Urinary bladder (tissue), 4 donors: ENCODE measurements around the gene FNDC11. TPM values are rescaled to one million over a fixed set of nuclear protein-coding genes. Genes with fewer than 3 reads are reported as not detected.

Experiments used
- DNase-seq: peaks from one replicate; pipeline ENCODE4 v3.0.0-alpha.2; 2015; ENCODE audit errors: extremely low spot score
- H3K27ac ChIP-seq: one replicate; pipeline ENCODE4 v1.5.1; 2013; ENCODE audit warnings: low read depth, mild to moderate bottlenecking, moderate library complexity
- H3K36me3 ChIP-seq: one replicate; pipeline ENCODE4 v1.6.1; 2013; ENCODE audit warnings: mild to moderate bottlenecking, moderate library complexity; ENCODE audit not compliant: insufficient read depth
- H3K4me1 ChIP-seq: one replicate; pipeline ENCODE4 v1.6.1; 2013; ENCODE audit warnings: mild to moderate bottlenecking, moderate library complexity; ENCODE audit not compliant: insufficient read depth
- H3K4me3 ChIP-seq: one replicate; pipeline ENCODE4 v1.5.1; 2013; ENCODE audit warnings: low read depth, low read length
- WGBS: extraction: QIAGEN DNeasy Blood & Tissue Kit; methylation state at CpG from one replicate; pipeline ENCODE4 v1.1.7; 2013; 5-methylcytosine and 5-hydroxymethylcytosine counted together
- polyA plus RNA-seq: library from polyadenylated mRNA; stranded (reverse); fragments of 200-250 nt; gene quantifications from one replicate; pipeline ENCODE4 v1.2.3, GENCODE V29; 2013
- total RNA-seq: library from RNA; depleted of rRNA; stranded (reverse); fragments of >200 nt; gene quantifications from one replicate; pipeline ENCODE4 v1.2.3, GENCODE V29; 2014
- donor health status: healthy with polysubstance abuse.
- donor health status: healthy.

Gene FNDC11
- total and polyA plus RNA-seq, 2 donors = 0.63 to 0.98 TPM

DNA sequence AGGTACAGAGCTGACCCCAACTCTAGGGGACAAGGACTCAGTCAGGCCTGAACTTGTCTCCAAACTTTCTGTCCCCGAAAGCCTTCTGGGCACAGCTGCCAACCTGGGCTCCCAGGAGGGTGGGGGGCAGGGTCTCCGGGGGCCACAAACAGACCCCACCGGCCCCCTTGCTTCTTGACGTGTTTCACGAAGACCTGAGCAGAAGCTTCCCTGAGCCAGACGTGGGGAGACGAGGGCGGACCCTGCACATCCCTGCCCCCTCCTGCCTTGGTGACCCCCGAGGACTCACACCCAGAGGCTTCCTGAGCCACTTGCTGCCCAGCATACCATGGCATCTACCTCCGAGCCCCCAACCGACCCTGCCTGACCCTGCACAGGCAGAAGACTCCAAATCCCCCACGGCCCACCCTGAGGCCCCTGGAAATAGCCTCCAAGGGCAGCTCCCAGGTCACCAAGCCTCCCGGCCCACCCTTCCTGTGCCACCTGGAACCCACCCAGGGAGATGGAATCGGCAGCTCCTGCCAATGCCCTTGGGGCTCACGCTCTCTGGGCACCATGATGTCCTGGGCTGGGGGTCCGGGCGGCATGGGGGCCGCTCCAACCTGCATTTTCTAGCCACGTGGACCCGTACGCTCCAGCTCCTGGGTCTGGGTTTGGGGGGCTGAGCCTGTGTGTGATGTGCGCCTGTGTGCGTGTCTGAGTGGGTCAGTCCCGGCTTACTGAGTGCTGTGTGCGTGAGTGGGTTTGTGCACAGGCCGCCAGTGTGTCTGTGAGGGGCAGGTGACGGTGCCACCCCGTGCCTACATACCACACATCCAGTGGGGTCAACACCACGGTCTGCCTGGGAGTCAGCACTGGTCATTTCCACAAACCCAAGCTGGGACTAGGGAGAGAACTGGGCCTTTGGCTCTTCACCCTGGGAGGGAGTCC, 14.3 kb upstream of the FNDC11 start:
- 86% methylated on average over 29 of the region's 29 CpGs for WGBS
- no peak overlapping the region for H3K27ac ChIP-seq
- no peaks in the 10 kb centered on the region for H3K36me3 ChIP-seq
- H3K4me3 ChIP-seq = no peak overlapping the region
- no peak for DNase-seq
- H3K4me1 ChIP-seq = no peaks in the 10 kb centered on the region

DNA sequence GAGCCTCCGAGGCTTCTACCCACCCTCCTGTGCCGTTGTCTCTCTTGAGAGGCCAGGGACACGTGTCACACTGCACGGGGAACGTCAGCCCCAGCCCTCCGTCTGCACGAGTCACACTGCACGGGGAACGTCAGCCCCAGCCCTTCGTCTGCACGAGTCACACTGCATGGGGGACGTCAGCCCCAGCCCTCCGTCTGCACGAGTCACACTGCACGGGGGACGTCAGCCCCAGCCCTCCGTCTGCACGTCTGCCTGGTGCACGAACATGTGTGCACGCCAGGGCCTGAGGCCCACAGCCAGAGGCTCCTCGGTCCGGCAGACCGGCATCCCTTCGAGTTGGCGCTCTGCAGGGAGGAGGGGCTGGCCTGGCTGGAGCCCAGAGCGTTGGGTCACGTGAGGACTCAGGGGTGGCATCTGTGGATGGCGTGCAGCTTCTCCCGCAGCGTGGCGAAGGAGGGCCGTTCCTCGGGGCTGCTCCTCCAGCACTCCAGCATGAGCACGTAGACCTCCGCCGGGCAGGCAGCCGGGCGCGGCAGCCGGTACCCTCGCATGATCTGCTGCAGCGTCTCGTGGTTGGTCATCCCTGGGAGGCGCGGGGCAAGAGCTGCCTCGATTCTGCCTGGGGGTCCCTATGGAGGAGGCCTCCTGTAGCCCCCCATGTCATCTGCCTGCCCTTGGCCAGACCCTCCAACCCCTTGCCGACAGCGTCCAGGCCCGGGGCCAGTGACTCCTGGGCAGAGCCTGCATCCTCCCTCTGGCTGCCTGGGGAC, 13.4 kb upstream of the FNDC11 start:
- H3K4me1 ChIP-seq = no peaks in the 10 kb centered on the region
- H3K36me3 ChIP-seq = no peaks in the 10 kb centered on the region
- WGBS = 65% methylated on average over 49 of the region's 49 CpGs
- no peak overlapping the region for H3K4me3 ChIP-seq
- H3K27ac ChIP-seq = no peak overlapping the region
- DNase-seq = no peak

DNA sequence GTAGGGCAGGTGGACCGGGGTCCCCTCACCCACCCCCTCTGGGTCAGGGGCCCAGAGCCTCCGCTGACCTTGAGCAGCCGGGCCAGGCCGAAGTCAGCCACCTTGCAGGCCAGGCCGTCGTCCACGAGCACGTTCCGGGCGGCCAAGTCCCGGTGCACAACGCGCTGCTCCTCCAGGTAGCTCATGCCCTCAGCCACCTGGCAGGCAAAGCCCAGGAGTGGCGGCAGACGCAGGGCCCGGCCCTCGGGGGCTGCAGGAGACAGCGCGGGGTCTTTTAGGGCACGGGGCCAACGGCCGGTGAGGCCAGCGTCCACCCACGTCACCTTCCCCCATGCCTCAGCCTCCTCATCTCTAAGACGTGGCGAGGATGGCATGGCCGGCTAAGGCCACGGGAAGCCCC, 12.6 kb upstream of the FNDC11 start:
- no peak overlapping the region for H3K4me3 ChIP-seq
- 92% methylated on average over 28 of the region's 28 CpGs for WGBS
- no peaks in the 10 kb centered on the region for H3K4me1 ChIP-seq
- no peak overlapping the region for H3K27ac ChIP-seq
- no peaks in the 10 kb centered on the region for H3K36me3 ChIP-seq
- DNase-seq = no peak

DNA sequence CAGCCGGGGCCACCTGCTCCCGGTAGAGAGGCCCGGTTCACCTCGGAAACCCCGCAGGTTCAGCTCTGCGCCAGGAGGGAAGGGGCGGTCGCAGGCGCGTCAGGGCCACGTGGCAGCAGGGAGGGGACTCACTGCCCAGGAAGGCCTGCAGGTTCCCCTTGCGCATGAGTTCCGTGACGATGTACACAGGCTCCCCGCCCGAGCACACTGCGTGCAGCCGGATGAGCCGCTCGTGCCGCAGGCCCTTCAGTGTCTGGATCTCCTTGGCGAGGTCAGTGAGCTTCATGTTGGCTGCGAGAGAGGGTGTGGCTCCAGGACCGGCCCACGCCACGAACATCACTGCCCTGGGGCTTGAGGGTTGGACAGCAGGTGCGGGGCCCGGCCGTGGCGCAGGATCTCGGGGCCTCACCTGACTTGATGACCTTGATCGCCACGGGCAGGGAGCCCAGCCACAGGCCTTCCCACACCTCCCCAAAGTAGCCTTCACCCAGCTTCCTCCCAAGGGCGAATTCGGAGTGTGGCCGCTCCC, 11.9 kb upstream of the FNDC11 start:
- WGBS = 82% methylated on average over 36 of the region's 36 CpGs
- Histone ChIP-seq H3K36me3 (no peaks in the 10 kb centered on the region), H3K4me3 (no peak overlapping the region), H3K27ac (no peak overlapping the region), H3K4me1 (no peaks in the 10 kb centered on the region)
- no peak for DNase-seq

DNA sequence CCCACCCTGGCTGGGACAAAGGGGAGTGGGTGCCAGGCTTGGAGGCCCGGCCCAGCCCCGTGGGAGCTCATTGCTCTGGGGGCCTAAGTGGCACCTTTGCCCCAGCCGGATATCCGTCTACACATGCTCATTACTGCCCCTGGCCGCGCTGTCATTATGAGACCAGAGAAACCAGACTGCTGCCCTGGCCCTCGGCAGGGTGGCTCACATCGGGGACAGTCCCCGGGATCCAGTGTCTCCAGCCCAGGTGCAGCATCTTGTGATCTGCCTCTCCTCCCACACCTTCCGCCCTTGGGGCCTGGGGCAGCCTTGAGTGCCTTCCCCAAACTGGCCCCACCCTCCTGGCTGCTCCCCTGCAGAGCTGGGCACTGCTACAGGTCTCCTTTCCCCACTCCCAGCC, 11.3 kb upstream of the FNDC11 start:
- Histone ChIP-seq H3K4me1 (no peaks in the 10 kb centered on the region), H3K36me3 (no peaks in the 10 kb centered on the region), H3K4me3 (no peak overlapping the region), H3K27ac (no peak overlapping the region)
- WGBS = 79% methylated on average over 10 of the region's 10 CpGs
- no peak for DNase-seq

DNA sequence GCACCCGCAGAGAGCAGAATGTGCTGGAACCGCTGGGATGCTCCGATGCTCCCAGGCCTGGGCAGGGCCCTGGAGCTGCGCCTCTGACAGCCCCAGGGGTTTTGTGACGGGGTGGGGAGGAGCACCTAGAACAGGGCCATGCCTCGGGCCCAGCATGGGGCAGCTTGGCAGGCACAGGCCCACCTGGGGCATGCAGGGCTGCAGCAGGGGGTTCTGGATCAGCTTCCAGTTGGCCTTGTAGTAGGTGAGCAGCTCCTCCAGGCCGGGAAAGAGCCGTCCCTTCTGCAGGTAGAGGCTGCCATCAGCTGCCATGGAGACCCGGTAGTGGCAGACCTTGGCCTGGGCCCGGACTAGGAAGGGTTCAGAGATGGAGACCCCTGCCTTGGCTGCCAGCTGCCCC, 10.8 kb upstream of the FNDC11 start:
- Histone ChIP-seq H3K4me3 (no peak overlapping the region), H3K36me3 (no peaks in the 10 kb centered on the region), H3K27ac (no peak overlapping the region), H3K4me1 (no peaks in the 10 kb centered on the region)
- WGBS = 85% methylated on average over 10 of the region's 10 CpGs
- no peak for DNase-seq

DNA sequence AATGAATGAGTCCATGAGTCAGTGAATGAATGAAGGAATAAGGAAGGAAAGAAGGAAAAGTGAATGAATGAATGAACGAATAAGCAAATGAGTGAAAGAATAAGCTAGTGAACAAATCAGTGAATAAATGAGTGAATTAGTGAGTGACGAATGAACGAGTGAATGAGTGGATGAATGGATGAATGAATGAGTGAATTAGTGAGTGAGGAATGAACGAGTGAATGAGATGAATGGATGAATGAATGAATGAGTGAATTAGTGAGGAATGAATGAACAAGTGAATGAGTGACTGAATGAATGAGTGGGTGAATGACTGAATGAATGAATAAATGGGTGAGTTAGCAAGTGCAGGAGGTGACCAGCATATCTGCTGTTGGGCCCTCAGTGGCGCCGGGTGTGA, 10.2 kb upstream of the FNDC11 start:
- no peak for DNase-seq
- Histone ChIP-seq H3K4me3 (no peak overlapping the region), H3K36me3 (no peaks in the 10 kb centered on the region), H3K4me1 (no peaks in the 10 kb centered on the region), H3K27ac (no peak overlapping the region)
- 89% methylated on average over 6 of the region's 6 CpGs for WGBS

DNA sequence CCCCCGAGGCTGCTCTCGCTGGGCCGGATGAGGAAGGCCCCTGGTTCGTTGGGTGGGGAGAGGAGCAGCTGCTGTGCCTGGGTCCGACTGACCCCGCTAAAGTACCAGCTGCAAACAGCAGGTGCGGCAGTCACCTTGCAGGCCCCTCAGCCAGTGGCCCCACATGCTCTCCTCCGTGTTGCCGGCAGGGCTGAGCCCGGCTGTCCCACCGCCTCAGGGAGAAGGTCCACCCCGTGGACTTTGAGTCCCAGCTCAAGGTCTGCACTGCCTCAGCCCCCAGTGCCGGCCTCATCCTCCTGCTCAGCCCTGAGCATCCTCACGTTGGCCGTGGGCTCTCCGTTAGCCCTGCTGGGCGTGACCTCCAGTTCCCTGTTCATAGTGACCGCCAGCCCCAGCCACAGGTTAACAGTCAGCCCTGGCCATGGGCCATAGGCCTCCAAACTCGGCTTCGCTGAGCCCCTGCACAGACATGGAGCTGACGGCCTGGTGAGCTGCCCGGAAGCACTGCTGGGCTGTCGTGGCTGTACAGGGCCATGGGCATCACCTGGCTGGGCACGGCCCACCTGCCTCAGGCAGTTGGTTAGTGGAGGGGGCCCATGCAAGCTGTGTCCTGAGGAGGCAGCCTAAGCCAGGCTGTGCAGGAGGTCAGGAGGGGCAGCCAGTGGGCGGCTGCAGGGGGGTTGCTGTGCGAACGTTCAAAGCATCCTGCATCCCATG, 9.6 kb upstream of the FNDC11 start:
- Histone ChIP-seq H3K36me3 (no peaks in the 10 kb centered on the region), H3K4me1 (no peaks in the 10 kb centered on the region), H3K4me3 (no peak overlapping the region), H3K27ac (no peak overlapping the region)
- no peak for DNase-seq
- WGBS = 70% methylated on average over 27 of the region's 27 CpGs

DNA sequence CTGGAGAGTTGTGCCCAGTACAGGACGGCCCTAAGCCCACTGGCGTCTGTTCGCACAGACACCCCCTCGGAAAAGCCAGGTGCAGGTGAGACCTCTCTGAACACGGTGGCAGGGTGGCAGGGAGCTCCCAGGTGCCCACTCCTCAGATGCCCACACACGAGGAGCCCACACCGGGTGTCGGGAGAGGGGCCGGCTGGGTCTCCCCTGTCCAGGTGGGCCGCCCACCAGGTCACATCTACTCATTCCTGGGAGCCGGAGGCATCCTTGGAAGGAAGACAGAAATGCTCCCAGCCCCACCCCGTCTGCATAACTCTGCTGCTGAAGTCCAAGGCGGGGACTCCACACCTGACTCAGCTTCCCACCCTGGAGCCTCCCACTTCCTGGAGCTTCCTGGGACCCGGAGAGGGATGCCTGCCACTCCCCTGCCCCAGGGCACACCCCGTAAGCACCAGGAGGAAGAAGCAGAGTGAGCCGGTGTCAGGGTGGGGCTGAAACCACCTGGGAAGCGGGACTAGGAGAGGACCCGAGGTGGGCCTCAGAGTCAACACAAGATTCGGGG, 8.9 kb upstream of the FNDC11 start:
- H3K4me1 ChIP-seq = no peaks in the 10 kb centered on the region
- no peaks in the 10 kb centered on the region for H3K36me3 ChIP-seq
- H3K4me3 ChIP-seq = no peak overlapping the region
- DNase-seq = no peak
- 65% methylated on average over 19 of the region's 19 CpGs for WGBS
- no peak overlapping the region for H3K27ac ChIP-seq

DNA sequence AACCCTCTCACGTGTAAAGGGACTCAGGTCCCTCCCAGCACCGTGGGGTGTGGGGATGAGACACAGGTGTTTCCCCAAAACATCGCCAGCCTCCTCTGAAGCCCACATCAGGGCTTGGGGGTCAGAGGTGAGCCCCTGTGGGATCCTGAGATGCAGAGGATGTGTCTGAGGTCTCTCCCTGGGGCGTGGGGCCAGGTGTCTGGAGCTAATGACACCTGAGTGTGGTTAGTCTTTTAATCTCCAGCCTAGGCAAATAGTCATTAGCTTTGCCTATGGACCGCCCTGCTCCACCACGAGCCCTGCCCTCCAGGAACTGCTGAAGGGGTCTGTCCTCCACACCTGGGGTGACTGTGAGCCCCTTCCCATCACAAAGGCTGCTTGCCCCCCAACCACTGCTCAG, 8.1 kb upstream of the FNDC11 start:
- H3K4me3 ChIP-seq = no peak overlapping the region
- DNase-seq = no peak
- WGBS = 52% methylated on average over 6 of the region's 6 CpGs
- H3K4me1 ChIP-seq = no peaks in the 10 kb centered on the region
- no peaks in the 10 kb centered on the region for H3K36me3 ChIP-seq
- H3K27ac ChIP-seq = no peak overlapping the region

DNA sequence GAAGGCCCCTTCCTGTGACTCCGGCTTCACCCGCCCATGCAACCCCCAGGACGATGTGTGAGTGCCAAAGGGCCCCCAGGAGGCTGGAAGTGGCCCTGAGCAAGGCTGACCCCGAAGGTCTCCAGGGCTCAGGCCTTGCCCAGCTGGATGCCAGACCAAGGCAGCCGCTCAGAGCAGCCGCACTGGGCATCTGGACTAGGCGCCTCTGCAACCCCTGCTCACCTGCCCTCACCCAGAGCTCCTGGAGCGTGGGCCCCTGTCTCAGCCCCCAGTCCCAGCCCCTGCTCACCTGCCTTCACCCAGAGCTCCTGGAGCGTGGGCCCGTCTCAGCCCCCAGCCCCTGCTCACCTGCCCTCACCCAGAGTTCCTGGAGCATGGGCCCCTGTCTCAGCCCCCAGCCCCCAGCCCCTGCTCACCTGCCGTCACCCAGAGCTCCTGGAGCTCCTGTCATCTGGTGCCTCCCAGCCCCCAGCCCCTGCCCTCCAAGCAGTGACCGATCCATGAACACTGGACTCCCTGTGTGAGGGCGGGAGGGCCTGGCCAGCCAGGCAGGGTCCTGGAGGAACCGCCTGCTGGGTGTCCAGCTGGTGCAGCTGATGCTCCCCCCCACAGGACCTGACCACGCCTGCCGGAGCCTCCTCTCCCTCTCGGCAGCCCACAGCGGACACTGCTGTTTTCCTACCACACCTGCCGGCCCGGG, 7.6 kb upstream of the FNDC11 start:
- no peak overlapping the region for H3K4me3 ChIP-seq
- 71% methylated on average over 20 of the region's 20 CpGs for WGBS
- no peaks in the 10 kb centered on the region for H3K4me1 ChIP-seq
- DNase-seq = no peak
- H3K36me3 ChIP-seq = no peaks in the 10 kb centered on the region
- no peak overlapping the region for H3K27ac ChIP-seq

DNA sequence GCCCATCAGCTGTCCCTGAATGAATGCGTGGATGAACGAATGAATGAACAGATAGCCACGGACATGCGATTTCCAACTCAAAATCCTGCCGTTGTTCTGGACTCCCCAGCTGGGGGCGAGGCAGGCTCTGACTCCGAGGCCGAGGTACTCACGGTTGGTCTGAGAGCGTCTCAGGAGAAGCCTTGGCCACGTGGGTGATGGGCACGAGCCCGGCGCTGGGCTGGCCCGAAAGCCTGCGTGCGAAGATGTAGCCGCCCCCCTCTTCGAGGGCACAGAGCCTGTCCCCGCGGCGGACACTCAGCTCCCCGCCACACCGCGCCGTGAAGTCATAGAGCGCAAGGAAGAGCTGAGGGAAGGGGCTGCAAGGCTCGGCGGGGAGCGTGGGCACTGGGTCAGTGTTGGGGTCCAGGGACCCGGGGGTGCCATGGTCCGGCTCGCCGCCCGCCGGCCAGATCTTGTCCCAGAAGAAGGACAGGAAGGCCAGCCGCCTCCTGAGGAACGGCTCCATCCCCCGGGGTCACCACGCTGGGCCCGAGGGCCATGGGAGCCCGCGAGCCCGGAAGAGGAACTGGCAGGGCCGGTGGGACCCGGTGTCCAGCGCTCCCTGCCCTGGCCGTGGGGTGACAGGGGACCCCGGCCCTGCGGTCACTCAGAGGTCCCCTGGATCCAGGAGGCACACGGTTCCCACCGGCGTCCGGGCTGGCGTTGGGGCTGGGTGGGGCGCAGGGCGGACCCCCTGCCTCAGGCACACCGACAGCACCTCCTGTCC, 6.8 kb upstream of the FNDC11 start:
- Histone ChIP-seq H3K4me1 (no peaks in the 10 kb centered on the region), H3K4me3 (no peak overlapping the region), H3K27ac (no peak overlapping the region), H3K36me3 (no peaks in the 10 kb centered on the region)
- no peak for DNase-seq
- 59% methylated on average over 58 of the region's 58 CpGs for WGBS
